HG03575 (cell line): Measurements from ENCODE around the gene IRF1.
"Not testable (repeated sequence)": the region's sequence is repeated elsewhere in the genome, so short reads cannot be mapped to it uniquely, and the experiment has no call there.

Experiments used
- ATAC-seq: cut with Tn5 transposase; IDR thresholded peaks from one replicate; pipeline ENCODE4 v1.9.1; 2021; ENCODE audit not compliant: unreplicated experiment, insufficient number of reproducible peaks, low FRiP score; ENCODE audit errors: extremely low read depth

IRF1 gene

GRCh38 chr5:132456296-132456986, 34.1 kb downstream of the IRF1 start:
- no peak for ATAC-seq

GRCh38 chr5:132455614-132456115, 34.9 kb downstream of the IRF1 start:
- ATAC-seq = no peak

DNA sequence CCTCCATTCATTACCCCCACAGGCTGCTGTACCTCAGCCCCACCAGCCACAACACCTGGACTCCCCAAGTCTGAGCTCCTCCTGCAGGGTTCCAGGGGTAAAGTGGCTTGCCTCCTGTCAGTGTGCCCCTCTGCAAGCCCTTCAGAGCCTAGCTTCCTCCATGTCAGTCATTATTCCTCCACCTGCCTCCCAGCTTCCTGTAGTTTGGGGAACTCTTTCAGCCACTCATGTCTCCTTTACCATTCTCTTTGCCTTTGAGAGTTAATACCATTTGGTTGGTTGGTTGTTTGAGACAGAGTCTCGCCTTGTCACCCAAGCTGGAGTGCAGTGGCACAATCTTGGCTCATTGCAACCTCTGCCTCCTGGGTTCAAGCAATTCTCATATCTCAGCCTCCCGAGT, 36.2 kb downstream of the IRF1 start:
- ATAC-seq = no peak

GRCh38 chr5:132451387-132451786, 39.2 kb downstream of the IRF1 start:
- no peak for ATAC-seq

DNA sequence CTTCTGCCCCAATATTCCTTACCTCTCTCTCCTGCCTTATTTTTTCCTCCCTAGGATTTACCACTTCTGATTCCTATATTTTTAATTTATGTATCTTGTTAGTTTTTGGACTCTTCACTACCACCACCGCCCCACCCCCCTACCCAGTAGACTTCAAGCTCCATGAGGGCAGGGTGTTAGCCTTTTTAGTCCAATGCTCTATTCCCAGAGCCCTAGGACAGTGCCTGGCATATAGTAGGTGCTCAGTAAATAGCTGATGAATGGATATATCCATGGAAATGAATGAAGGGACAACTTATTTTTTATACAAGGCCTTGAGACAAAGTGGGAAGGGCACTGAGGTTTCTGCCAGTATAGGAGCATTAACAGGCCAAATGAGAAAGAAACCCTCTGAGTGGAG, 41.5 kb downstream of the IRF1 start:
- ATAC-seq = no peak

- ATAC-seq = no peak
Measured at GRCh38 chr5:132447196-132447595, 43.4 kb downstream of the IRF1 start.

DNA sequence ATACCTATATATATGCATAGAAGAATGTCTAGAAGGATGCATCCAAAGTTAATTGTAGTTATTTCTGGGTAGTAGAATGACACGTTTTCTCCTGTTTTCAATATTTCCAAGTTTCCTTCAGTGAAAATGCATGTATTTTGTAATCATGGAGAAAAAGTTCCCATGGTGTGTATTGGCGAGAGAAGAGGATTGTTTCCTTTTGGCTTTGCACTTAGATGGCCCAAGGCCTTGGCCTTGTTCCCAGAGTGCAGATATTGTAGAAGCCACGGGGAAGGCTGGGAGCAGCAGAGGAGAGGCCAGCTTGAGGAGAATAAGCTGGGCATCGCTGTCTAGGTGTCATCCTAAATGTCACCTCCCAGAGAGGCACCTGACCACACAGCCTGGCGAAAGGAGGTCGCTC, 44.0 kb downstream of the IRF1 start:
- ATAC-seq = no peak

DNA sequence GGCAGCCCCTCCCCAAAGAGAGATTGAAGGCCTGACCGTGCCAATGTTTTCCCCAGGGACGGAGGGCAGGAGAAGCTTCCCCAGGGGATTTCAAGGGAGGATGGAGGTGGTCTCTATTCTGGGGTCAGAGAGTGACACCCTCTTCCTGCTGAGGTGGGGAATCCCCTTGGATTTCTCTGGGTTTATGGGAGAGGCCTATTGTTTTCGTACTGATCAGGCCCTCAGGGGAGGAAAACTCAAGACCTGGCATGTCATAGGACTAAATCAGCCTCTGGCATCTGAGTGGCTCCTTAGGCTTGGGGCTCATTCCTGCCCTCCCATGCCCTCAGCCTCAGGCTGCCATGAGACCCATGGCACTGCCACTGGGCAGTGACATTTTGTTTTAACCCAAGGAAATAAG, 44.6 kb downstream of the IRF1 start:
- no peak for ATAC-seq

DNA sequence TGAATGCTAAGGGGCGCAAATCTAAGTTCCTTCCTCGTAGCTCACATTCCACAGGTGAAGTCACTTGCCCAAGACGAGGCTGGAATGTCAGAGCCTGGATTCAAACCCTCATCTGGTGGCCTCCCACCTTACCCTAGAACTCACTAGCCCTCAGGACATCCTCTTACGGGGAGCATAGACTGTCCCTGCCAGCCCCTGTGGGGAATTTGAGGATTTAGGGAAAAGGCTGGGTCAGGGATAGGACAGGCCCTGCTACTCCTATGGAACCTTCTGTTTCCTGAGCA, 45.0 kb downstream of the IRF1 start:
- no peak for ATAC-seq

- no peak for ATAC-seq
Measured at GRCh38 chr5:132444841-132445639, 45.5 kb downstream of the IRF1 start.

DNA sequence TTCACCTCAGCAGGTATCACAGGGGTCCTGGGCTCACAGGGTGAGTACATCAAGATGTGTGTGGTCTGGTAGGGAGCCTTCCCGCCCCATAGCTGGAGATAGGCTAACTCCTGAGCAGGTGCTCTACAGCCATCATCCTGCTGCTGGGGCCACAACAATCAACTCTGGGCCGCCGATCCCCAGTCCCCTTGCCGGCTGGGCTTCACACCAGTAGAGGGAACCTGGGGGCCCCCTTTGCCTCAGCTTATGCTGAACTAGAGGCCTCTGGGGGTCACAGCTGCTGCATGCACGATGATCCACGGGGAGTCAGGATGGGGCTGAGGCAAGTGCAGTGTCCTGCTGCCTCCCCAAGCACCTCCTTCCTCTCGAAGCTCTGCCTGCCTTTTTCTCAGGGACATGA, 46.5 kb downstream of the IRF1 start:
- no peak for ATAC-seq

- ATAC-seq = no peak
Measured at GRCh38 chr5:132439521-132440089, 51.0 kb downstream of the IRF1 start.

DNA sequence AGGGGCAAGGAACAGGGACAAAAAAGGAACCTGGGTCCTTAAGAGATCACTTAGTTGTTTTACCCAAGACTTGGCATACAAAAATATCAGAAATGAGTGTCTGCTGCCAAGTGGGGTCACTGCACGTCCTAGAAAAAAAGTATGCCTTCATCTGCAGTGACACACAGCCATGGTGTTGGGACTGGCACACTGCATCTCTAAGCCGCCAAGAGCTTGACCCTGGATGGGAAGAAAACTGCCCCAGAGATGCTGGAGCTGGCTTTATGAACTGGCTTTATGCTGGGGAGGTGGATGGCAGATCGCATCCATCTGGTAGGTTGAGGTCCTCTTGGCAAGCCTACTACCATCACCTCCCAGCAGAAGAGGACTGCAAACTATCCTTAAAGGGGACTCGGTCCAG, 51.7 kb downstream of the IRF1 start:
- no peak for ATAC-seq

- ATAC-seq = not testable (repeated sequence)
Measured at GRCh38 chr5:132438267-132438645, 52.3 kb downstream of the IRF1 start.

DNA sequence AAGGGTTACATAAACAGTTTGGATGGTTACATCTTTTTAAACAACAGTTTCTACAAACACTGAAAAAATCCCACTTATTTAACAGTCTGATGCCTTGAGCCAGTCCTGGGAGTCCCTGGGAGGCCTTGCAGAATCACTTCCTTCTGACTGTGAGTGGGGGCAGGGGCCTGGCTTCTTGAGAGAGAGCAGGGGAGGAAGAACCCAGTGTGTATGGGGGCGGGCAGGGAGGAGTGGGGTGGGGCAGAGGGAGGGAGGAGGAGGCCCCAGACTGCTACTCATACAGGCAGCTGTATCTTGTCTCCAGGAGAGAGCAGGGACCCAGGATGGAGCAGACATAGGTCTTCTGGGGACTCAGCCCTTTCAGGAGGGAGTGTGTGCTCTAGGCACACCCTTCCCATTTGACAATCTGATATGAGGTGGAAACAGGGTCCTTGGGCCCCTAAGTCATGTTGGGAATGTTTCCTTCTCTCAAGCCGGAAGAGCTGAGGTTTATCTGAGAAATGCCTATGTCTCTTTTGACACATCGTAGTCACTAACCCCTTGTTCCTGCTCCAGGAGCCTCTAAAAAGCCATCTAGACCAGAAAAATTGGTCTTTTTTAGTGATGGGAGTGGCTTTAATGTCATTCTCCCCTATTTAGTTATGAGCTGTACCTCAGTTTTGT, 52.8 kb downstream of the IRF1 start:
- peak; percentile 33 for ATAC-seq

GRCh38 chr5:132436936-132437335, 53.6 kb downstream of the IRF1 start:
- ATAC-seq = no peak

DNA sequence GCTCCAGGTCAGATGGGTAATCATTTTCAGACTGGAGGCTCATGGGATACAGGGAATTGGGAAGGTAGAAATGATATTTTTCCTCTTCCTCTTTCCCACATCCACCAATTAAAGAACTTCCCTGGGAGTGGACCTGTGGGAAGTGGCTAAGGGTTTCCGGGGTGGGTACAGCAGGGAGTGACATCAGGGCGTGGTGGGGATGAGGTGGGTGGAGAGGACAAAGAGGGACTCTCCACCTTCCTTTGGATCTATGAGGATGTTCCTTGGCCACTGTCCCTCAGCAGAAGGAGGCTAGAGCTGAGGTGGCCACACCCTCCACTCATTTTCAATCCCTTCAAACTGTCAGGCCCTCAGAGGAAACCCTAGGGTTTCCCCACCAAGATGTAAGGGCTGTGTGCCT, 54.7 kb downstream of the IRF1 start:
- ATAC-seq = no peak

DNA sequence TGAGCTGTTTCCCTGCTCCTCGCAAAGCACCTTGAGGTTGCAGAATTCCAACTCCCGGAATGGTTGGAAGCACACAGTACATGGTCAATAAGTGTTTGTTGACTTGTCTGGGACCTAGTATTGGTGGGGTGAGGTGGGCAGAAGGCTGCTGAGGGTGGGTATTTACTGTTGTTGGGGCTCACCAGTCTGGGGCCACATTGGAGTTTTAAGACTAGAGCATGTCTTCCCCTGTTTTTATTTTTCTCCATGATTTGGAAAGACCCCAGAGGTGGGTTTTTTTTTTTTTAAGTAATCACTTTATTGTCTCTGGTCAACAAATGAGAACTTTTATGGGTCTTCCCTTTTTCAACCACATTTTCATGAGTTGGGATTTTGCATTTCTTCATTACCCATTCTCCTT, 55.1 kb downstream of the IRF1 start:
- ATAC-seq = no peak

- no peak for ATAC-seq
Measured at GRCh38 chr5:132434416-132435286, 55.9 kb downstream of the IRF1 start.
